GM21576 (cell line): ENCODE measurements around the gene TNS1.

Experiments used
- ATAC-seq: cut with Tn5 transposase; IDR thresholded peaks from one replicate; pipeline ENCODE4 v1.9.1; 2021; ENCODE audit warnings: mild to moderate bottlenecking, moderate library complexity; ENCODE audit not compliant: unreplicated experiment

The TNS1 gene

DNA sequence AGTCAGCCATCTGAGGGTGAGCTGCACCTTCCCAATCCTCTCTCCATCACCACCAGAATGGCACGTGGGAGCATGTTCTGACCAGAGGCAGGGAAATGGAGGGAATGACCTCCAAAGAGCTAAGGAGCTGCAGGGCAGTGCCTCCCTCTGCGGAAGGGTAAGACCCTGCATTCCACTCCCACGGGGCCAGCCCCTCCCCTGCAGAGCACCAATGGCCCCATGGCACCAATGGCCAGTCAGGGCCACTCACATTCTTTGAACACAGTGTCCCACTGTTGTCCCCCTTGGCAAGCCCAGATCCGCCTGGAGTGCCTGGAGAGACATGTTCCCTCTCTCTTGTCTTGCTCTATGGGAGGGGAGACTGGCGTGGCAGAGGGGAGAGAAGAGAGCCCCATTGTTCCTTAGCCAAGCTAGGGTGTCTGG, 164.4 kb downstream of the TNS1 start:
- ATAC-seq: no peak

DNA sequence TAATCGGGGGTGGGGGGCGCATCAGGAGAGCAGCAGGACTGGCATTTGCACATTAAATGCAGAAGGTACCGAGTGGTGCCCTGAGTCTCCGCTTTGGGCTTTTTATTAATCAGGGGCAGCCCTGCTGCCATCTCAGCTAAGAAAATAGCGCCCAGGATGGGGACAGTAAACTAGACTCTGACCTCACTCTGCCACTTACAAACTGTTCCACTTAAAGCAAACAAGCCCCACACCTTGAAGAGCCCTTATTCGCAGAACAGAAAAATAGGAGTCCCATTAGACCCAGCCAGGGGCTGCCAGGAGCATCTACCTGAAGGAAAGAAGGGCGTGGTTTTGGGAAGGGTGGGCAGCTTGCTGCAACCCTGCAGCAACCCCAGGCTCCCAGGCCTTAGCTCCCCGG, 165.3 kb downstream of the TNS1 start:
- ATAC-seq: no peak

DNA sequence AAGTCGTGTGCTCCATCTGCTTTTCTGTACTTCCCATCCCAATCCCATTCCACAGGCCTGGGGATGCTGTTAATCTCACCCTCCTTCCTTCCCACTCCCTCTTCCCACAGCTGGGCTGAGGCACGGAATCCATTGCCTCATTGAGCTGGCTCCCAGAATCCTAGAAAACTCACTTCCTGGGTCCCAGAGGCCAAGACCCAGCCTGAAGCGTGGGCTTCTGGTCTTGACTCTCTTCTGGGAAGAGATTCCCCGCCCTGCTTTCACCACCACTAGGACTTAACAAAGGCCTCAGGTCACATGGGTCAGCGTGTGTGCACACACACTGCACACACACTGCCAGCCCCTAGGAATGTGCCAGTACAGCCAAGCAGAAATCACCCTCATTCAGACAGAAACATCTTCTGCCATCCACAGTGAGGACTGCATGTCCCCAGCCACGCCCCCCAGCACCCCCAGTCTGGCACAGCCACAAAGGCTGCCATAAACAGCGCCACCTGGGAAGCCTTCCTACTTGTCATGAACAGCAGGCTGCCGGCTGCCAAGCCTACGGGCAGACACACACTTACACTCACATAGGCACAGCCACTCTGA, 165.8 kb downstream of the TNS1 start:
- no peak for ATAC-seq

DNA sequence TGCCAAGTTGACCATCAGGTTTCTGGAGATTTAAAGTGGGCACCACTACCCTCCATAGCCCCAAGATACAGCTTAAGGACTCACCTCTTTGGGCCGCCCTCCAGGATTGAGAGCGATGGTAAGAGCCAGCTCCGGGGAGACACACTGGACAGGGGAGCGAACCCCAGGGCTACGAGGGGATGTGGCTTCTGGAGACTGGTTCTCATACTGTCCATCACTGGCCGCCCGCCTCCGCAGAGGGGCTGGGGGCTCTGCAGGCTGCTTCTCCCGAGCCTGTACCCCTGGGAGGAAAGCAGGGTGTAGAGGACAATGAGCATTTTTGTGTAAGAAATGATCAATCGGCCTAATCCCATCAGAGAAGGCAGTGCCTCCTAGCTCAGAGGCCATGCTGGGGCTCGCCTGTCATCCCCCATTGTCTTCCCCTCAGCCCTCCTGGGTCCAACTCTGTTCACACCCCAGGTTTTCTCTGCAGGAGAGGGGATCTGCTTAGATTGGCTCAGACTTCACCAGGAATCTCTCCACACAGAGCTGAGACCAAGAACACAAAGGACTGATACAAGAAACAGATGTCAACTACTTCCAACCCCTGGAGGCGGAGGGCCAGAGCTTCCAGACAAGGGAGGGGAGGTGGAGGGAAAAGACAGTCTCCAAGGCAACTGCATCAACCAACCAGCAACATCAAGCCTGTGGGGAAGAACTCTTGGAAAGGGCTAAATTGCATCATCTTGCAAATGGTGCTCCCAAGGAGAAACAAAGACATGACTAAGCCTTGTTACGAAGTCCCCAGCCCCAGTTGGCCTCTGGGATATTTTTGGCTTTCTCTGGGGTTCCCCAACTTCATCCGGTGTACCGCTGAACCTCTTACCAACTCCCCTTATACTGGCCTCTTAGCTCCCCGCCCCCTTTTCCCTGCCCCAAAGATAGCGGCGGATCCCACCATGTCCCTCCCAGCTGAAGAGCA, 166.6 kb downstream of the TNS1 start:
- no peak for ATAC-seq

DNA sequence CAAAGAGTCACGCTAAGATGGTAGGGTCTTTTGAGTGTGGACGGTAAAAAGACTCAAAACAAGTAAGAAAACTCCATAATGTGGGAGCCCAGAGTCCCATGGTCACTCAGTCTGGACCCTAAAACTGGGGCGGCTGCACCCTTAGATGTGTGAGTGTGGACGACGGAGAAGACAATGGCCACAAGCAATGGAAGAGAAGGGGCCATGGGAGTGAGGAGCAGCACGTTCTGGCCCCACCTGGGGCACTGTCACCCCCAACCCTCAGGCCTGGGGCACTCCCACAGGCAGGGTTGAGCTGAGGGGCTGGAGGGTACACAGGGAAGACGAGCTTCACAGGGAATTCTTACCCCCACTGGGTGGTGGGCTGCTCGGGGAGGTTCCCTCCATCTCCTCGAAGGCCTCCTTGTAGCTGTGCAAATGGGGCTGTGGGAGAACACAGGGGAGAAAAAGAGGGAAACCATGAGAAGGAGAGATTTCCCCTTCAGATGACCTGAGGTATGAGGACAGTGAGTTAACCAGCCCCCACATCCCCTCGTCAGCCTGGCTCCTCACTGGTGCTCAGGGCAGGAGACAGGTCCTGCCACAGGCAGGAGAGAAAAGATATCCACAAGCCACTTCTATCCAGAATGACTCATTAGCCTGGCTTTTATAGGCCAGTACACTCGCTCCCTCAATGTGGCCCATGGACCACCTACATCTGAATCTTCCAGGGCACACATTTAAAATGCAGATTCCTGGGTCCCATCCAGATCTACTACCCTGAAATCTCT, 167.9 kb downstream of the TNS1 start:
- ATAC-seq: no peak

DNA sequence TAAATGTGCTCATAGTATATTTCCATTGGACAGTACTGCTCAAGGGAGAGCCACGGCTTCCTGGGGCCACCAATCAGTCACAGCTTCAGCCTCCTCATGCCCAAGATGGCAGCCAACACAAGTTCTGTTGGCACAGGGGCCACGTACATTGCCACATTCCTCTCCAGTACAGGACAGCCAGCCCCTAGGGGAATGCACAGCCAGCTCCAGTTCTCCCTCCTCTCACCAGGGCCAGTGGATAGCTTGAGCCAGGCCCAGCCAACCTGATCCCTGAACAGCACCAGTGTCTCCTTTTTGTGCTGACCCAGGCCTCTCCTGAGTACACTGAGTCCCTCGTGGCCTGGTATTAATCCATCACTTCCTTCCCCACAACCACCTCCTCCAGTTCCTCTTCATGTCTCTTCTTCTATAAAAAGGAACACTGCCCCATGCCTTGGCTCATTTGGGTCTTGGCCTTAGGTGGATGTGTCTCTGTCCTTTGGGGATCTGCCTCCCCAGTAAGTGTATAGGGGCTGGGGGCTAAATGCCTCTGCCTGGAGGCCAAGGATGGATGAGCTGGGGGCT, 168.7 kb downstream of the TNS1 start:
- ATAC-seq: no peak

DNA sequence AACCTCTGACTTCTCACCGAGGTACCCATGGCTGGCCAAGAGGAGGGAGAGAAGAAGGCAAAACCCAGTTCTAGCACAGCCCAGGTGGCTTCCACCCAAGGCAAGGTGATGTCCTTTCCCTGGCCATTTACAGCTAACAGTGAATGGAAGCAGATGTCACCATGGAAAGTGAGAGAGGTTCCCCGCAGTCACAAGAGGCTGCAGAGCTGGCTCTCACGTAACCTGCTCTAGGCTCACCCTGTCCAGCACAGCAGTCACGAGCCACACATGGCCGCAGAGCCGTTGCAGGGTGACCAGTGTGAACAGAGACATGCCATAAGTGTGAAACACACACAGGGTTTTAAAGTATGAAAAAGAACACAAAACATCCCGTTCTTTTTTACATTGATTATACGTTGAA, 169.4 kb downstream of the TNS1 start:
- ATAC-seq: no peak

DNA sequence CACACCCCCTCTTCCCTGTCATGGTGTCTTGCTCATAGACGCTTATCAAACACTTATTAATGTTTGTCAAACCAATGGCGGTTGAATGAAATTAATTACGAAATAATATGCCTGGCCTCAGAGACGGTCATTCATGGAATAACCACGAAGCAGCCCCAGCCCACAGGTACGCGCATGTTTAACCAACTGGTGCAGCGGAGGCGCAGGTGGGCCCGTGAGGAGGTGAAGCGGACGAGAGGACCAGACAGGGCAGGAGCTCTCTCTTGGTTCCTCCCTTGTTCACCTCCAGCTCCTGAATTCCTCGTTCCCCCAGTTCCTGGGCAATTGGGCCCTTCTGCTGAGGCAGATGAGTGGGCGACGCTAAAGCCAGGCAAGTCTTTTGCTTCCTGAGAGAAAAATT, 169.8 kb downstream of the TNS1 start:
- ATAC-seq: no peak

DNA sequence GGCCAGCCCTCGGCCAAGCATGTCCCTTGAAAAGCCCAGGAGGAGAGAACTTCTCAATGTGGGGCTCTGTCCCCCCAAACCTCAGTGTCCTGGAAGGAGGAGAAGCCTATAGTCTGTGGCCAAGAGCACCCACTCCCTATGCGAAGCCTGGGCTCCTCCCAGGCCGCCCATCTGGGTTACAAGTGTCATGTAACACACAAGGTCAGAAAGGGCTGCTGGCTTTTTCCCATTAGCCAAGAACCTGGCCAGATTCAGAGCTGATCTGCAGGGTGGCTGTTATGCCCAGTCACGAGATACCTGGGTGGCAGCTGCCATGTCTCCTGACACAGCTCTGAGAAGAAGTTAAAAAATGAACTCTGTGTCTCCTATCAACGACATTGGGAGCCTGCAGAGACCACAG, 170.7 kb downstream of the TNS1 start:
- ATAC-seq: no peak

DNA sequence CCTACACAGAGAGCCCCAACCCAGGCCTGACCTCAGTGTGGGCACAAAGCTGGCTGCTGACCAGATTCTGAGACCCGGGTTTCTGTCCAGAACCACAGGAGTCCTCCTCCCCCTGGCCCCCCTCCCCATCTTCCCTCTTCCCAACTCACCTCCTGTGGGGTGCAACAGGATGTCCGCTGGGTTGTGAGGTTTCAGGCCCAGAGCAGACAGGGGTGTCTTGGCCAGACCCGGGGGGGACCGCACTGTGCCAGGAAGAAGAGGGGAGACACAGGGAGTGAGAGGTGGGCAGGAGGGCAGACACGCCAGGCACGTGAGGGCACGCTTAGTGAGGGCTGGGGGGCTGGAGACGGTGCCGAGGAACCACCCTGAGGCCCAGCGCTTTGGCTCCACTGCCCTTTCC, 171.5 kb downstream of the TNS1 start:
- no peak for ATAC-seq

DNA sequence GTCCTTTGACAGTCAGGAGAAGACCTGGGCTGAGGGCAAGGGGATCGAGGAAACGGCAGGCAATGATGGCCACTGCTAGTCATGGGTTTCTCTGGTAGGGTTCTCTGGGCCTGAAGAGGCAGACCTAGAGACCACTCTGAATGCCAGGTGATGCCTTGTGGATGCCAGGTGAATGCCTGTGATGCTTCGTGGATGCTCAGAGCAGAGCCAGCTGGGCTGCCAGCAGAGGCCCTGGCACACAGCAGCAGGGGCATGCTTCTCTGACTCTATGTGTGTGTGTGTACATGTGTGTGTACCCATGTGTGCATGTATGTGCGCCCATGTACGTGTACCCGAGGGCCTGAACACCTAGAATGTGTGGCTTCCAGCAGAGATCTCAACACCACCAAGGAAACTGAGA, 172.0 kb downstream of the TNS1 start:
- no peak for ATAC-seq

DNA sequence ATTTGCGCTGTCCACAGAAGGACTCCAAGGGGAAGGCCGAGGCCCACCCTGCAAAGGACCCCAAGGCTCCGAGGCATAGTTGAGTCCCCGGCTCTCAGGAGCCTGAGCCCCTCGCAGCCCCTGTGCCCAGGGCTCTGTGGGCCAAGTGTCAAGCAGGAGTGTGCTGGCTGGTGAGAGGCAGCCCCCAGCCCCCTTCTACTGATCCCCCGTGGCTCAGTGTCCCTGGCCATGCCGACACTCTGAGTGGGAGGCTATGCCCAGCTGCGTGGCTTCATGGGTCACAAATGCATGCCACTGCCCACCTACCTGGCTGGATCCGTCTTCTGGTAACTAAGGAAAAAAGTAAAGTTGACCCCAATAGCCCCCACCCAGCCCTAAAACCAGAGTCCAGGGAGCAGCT, 172.7 kb downstream of the TNS1 start:
- no peak for ATAC-seq

DNA sequence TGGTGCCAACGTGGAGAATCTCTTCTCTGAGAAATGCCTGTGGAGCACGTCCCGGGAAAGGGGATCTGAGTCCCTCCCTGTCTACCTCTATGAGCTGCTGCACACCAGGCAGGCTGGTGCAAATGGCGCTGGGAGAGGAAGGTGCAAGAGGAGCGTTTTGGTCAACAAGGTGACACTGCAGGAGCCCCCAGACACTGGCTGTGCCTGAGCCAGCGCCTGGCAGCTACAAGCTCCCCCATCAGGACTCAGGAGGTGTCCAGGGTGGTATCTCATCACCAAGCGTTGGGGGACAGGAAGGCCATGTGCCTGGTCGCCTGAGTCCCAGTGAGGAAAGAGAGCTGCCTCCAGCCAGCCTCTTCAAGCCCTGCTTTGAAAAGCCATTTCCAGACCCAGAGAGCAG, 173.4 kb downstream of the TNS1 start:
- ATAC-seq: no peak

DNA sequence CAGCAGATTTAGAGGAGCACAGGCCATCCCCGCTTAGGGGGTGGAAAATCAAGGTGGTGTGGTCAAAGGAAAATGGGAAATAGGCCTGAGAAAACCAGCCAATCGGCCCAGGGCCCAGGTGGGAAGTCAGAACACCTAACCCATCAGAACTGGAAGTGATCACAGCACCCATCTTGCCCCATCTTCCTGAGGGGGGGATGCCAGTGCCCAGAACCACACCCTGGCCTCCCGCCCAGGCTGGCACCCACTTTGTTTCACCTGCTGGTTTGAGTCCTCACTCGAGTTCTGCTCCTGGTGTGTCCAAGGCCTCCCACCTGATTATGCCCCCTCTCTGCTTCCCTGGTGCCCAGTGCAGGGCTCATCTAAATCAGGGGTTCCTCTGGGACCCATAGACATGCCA, 174.5 kb downstream of the TNS1 start:
- no peak for ATAC-seq

DNA sequence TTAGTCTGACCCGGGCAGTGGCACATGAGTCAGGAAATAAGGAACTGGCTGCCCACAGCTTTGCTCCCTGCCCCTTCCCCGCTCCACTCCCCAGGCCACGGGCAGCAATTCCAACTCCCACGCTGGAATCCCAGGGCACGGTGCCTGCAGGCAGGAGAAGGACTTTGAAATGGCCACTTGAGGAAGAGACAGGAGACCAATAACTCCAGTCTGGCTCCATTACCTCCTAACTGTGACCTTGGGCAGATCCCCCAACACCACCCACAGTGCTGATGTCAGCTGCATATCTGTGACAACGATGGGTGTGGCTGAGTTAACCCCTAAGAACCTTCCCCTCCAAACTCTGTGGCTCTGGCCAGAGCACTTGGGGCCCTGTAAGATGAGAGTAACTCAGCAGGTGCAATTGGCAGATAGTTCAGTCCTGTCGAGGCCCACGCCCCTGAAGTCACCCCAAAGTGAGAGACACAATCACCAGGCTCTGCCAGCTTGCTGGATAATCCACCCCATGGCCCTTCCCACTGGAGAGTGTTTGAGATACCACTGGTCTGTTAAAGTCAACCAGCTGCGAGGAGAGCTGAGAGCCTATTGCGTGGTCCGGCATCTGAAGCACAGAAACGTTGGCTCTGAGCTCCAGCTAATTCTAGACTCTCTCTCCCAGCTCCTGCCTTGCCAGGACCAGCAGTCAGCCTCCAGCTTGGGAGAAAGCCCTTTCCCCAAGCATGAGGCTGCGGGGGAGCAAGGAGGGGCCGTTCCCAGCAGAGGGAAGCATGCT, 175.2 kb downstream of the TNS1 start:
- ATAC-seq: no peak

DNA sequence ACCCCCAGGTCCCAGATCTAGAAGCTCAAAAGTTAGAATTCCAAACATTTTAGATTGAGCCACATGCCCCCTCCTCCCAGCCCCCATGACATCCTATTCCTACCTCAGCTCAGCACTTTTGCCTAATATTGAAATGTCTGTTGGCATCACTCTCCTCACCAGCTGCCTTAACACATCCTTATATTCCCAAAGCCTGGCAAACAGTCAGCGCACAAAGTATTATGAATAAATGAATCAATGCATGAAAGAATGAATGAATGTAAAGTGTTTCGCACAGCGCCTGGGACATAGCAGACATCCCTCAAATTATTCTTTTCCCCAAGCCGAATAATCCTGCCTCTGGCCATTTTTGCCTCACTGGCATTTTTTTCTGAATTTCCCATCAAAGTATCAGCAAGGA, 175.8 kb downstream of the TNS1 start:
- no peak for ATAC-seq

DNA sequence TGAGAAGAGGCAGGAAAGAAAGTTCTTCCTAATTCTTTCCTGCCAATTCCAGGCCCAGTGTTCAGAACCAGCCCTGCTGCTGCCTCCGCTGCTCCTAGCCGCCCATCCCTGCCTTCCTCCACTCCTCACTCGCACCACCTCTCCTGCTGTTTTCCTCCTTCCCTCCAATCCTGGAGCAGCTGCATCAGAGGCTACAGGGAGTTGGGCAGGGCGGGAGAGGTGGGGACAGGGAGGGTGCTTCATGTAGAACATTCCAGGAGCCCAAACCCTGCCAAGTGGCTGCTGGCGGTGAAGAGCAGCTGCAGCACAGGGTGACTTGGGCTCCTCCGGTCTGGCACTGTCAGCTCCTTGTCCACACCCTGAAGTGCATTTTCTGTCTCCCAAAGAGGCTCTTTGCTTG, 176.3 kb downstream of the TNS1 start:
- no peak for ATAC-seq

DNA sequence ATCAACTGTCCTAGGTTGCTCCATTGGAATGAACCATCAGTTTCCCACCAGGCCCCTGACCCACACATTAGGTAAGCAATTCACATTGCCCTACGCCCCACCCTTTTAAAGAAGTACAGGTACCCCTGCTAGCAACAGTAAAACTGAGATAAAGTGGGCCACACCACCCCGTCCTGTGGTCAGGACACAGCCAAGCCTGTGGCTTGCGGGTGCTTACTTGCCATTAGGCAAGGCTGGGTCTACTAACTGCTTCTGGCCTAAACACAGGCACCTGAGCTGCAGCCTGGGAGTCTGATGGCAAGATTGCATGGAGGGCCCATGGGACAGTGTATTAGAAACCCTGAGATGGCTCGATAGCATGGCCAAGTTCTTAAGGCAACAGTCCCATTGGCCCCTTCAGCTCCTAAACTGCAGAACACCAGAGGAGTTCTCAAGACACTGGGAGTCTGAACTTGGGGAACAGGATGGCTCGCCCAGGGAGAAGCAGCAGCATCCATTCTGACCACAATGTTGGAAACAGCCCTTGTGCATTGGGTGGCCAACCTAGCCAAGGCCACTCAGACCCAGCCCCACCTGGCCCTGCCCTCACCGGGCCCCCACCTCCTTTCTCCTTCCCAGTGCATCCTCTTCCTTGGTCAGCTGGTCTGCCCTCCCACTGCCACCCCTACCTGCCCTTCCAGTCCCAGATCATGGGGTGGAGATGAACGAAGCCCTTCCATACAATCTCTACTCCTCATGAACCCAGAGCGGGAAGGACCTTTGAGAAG, 177.1 kb downstream of the TNS1 start:
- no peak for ATAC-seq

DNA sequence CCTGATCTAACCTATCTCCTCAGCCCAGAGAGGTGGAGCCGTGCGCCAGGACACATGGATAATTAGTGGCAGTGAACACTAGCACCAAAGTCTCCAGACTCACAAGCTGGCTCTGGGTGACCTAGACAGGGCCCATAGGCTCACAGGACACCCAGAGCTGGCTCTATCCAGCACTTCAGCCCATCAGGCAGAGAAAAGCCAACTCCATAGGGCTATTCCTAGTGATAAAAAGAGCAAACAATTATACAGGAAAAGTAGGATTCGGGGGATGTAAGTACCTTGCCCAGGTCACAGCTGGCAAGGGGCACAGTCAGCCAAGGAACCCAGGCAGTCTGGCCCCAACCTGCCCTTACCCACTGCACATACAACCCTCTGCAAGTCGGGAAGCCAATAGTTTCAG, 178.6 kb downstream of the TNS1 start:
- no peak for ATAC-seq

DNA sequence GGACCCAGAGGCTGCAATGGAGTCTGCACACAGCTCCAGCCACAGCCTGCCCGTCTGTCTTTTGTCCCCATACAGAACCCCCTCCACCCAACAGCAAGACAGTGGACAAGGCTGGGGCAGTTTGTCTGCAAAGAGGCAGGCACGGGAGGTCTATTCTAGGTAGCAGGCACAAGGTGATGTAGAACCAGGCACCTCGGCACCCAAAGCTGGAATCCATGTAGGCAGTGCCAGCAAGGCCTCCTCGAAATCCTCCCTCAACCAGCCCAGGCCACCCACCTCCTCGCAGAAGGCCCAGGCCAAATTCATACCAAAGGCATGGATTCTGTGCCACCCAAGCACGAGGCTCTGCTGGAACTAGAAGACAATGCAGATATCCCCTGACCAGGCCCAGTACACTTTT, 179.2 kb downstream of the TNS1 start:
- ATAC-seq: no peak
